ENCODE results near the gene PUM1. TPM values are rescaled to one million over a fixed set of nuclear protein-coding genes. Genes with fewer than 3 reads are reported as not detected.

PUM1 gene
- total and polyA plus RNA-seq, 4 donors = 24.7 to 125 (median 66.9) TPM

DNA sequence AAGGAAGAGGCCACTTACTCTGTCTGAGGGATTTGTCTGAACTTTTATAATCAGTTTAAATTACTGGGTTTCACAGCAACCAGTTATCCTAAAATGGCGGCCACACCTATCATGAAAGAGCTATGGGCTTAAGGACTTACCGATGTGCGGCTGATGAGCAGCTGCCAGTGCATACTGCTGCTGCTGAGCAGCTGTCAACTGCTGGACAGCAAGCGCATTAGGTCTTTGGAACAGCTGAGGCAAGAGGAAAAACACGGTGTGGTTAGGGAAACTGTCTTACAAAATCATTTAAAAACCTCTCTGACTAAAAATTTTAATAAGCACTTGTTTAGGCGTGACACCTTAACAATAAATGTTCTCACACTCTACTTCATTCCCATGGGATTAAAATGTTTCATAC, 84.3 kb downstream of the PUM1 start:
- H3K27ac ChIP-seq (ENCODE audit: low read depth in 1 of 2, low read length in 1 of 2) = no peak overlapping the region
- DNase-seq (no peak), ATAC-seq (ENCODE audit: insufficient read depth, low FRiP score) (no peak)
- no peak overlapping the region for H3K4me3 ChIP-seq
- H3K9me3 ChIP-seq (ENCODE audit: control insufficient read depth in 4 of 4, insufficient read depth in 3 of 4, low read length in 3 of 4) = no peaks in the 10 kb centered on the region
- TF ChIP-seq, protein P1, sequence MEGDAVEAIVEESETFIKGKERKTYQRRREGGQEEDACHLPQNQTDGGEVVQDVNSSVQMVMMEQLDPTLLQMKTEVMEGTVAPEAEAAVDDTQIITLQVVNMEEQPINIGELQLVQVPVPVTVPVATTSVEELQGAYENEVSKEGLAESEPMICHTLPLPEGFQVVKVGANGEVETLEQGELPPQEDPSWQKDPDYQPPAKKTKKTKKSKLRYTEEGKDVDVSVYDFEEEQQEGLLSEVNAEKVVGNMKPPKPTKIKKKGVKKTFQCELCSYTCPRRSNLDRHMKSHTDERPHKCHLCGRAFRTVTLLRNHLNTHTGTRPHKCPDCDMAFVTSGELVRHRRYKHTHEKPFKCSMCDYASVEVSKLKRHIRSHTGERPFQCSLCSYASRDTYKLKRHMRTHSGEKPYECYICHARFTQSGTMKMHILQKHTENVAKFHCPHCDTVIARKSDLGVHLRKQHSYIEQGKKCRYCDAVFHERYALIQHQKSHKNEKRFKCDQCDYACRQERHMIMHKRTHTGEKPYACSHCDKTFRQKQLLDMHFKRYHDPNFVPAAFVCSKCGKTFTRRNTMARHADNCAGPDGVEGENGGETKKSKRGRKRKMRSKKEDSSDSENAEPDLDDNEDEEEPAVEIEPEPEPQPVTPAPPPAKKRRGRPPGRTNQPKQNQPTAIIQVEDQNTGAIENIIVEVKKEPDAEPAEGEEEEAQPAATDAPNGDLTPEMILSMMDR (IDR thresholded peaks at IDR 0.05; ENCODE audit: control extremely low read depth, extremely low read depth) = no peak
- peaks cover 12 to 28% (median 15%) of the 10 kb centered on the region in 4 donors for H3K36me3 ChIP-seq (ENCODE audit: control insufficient read depth in 4 of 4, insufficient read depth in 4 of 4, low read length in 4 of 4)
- no peaks in the 10 kb centered on the region for H3K27me3 ChIP-seq (ENCODE audit: control insufficient read depth in 3 of 3, insufficient read depth in 3 of 3, low read length in 2 of 3)
- peaks cover 0 to 29% (median 21%) of the 10 kb centered on the region in 5 donors for H3K4me1 ChIP-seq (ENCODE audit: control insufficient read depth in 5 of 5, insufficient read depth in 5 of 5, low read length in 5 of 5)
- H3K9ac ChIP-seq (ENCODE audit: insufficient read depth in 1 of 2, low read length in 2 of 2) = no peak overlapping the region
- WGBS, 2 donors = 64 to 81% methylated on average over 6 of the region's 6 CpGs

DNA sequence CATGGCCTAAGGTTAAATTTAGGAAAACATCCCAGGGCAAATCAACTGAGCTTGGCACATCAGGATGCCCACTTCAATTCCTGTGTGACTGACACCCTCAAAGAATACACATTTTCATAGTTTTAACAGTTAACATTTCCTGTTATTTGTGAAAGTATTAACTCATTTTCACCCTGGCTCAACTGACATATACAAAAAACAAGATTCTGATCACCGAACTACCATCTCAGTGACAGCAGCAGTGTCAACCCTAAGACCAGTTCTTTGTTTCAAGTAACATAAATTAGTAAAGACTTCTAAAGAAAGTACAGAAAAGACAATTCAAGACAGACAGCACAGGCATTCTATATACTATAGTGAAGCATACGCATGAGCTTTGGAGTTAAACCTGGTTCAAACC, 88.0 kb downstream of the PUM1 start:
- WGBS, 2 donors = 96% methylated on average over 2 of the region's 2 CpGs
- ATAC-seq (ENCODE audit: insufficient read depth, low FRiP score) = no peak
- Histone ChIP-seq H3K9ac (ENCODE audit: insufficient read depth in 1 of 2, low read length in 2 of 2) (no peak overlapping the region), H3K9me3 (ENCODE audit: control insufficient read depth in 4 of 4, insufficient read depth in 3 of 4, low read length in 3 of 4) (no peaks in the 10 kb centered on the region), H3K4me1 (ENCODE audit: control insufficient read depth in 5 of 5, insufficient read depth in 5 of 5, low read length in 5 of 5) (peaks cover 0 to 20% (median 2%) of the 10 kb centered on the region in 5 donors), H3K36me3 (ENCODE audit: control insufficient read depth in 4 of 4, insufficient read depth in 4 of 4, low read length in 4 of 4) (peaks cover 14 to 30% (median 20%) of the 10 kb centered on the region in 4 donors), H3K27ac (ENCODE audit: low read depth in 1 of 2, low read length in 1 of 2) (no peak overlapping the region), H3K27me3 (ENCODE audit: control insufficient read depth in 3 of 3, insufficient read depth in 3 of 3, low read length in 2 of 3) (no peaks in the 10 kb centered on the region), H3K4me3 (no peak overlapping the region)
- TF ChIP-seq, protein P1 (IDR thresholded peaks at IDR 0.05; ENCODE audit: control extremely low read depth, extremely low read depth) = no peak
- no peak for DNase-seq

DNA sequence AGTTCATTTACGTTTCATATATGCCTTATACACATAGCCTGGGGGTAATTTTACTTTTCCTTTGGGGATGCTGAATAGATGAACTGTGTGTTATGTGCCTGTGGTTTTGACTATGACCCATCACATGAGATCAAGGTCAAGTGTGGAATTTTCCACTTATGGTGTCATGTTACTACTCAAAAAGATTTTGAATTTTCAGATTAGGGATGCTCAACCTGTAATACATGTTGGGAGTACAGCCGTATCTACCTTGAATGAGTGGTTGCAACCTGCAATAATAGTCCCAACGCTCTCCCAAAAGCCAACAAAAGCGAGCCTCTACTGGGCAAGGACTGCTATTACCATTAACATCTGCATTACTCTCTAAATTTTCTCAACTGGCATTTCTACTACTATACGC, 88.4 kb downstream of the PUM1 start:
- peak overlapping the region in 1 of 2 donors; percentile 53 for H3K27ac ChIP-seq (ENCODE audit: low read depth in 1 of 2, low read length in 1 of 2)
- DNase-seq = no peak
- TF ChIP-seq, protein P1 (IDR thresholded peaks at IDR 0.05; ENCODE audit: control extremely low read depth, extremely low read depth) = no peak
- no peaks in the 10 kb centered on the region for H3K9me3 ChIP-seq (ENCODE audit: control insufficient read depth in 4 of 4, insufficient read depth in 3 of 4, low read length in 3 of 4)
- no peak overlapping the region for H3K4me3 ChIP-seq
- H3K36me3 ChIP-seq (ENCODE audit: control insufficient read depth in 4 of 4, insufficient read depth in 4 of 4, low read length in 4 of 4) = peaks cover 15 to 30% (median 20%) of the 10 kb centered on the region in 4 donors
- WGBS, 2 donors = 89 to 90% methylated on average over 5 of the region's 5 CpGs
- no peak for ATAC-seq (ENCODE audit: insufficient read depth, low FRiP score)
- H3K9ac ChIP-seq (ENCODE audit: insufficient read depth in 1 of 2, low read length in 2 of 2) = no peak overlapping the region
- H3K27me3 ChIP-seq (ENCODE audit: control insufficient read depth in 3 of 3, insufficient read depth in 3 of 3, low read length in 2 of 3) = no peaks in the 10 kb centered on the region
- H3K4me1 ChIP-seq (ENCODE audit: control insufficient read depth in 5 of 5, insufficient read depth in 5 of 5, low read length in 5 of 5) = peaks cover 0 to 17% (median 2%) of the 10 kb centered on the region in 5 donors

DNA sequence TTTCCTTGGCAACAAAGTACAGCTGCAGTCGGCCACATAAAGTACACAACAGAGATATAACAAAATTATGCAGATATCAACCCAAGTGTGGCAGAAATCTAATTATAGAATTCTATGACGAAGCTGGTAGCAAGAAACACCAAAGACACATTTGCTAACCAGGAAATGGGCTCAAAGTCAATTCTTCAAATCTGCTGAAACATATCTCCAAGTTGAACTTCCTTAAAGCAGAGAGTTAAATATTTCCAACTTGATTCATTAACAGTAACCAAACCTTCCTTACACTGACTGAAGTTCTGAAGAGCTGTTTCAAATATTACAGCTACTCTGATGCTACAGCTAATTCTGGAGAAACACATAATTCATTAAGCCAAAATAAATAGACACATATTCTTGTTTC, 89.4 kb downstream of the PUM1 start:
- TF ChIP-seq, protein P1 (IDR thresholded peaks at IDR 0.05; ENCODE audit: control extremely low read depth, extremely low read depth) = no peak
- 22 to 34% methylated on average over 2 of the region's 2 CpGs for WGBS, 2 donors
- H3K27me3 ChIP-seq (ENCODE audit: control insufficient read depth in 3 of 3, insufficient read depth in 3 of 3, low read length in 2 of 3) = no peaks in the 10 kb centered on the region
- no peak overlapping the region for H3K4me3 ChIP-seq
- peaks cover 0 to 15% (median 2%) of the 10 kb centered on the region in 5 donors for H3K4me1 ChIP-seq (ENCODE audit: control insufficient read depth in 5 of 5, insufficient read depth in 5 of 5, low read length in 5 of 5)
- DNase-seq = no peak
- H3K9me3 ChIP-seq (ENCODE audit: control insufficient read depth in 4 of 4, insufficient read depth in 3 of 4, low read length in 3 of 4) = no peaks in the 10 kb centered on the region
- H3K9ac ChIP-seq (ENCODE audit: insufficient read depth in 1 of 2, low read length in 2 of 2) = no peak overlapping the region
- H3K36me3 ChIP-seq (ENCODE audit: control insufficient read depth in 4 of 4, insufficient read depth in 4 of 4, low read length in 4 of 4) = peaks cover 15 to 29% (median 19%) of the 10 kb centered on the region in 4 donors
- H3K27ac ChIP-seq (ENCODE audit: low read depth in 1 of 2, low read length in 1 of 2) = peak overlapping the region in 1 of 2 donors; percentile 40
- ATAC-seq (ENCODE audit: insufficient read depth, low FRiP score) = peak; percentile 34

Measured in lung (tissue), 12 donors.